Measurements from ENCODE around the gene COL20A1.

DNA sequence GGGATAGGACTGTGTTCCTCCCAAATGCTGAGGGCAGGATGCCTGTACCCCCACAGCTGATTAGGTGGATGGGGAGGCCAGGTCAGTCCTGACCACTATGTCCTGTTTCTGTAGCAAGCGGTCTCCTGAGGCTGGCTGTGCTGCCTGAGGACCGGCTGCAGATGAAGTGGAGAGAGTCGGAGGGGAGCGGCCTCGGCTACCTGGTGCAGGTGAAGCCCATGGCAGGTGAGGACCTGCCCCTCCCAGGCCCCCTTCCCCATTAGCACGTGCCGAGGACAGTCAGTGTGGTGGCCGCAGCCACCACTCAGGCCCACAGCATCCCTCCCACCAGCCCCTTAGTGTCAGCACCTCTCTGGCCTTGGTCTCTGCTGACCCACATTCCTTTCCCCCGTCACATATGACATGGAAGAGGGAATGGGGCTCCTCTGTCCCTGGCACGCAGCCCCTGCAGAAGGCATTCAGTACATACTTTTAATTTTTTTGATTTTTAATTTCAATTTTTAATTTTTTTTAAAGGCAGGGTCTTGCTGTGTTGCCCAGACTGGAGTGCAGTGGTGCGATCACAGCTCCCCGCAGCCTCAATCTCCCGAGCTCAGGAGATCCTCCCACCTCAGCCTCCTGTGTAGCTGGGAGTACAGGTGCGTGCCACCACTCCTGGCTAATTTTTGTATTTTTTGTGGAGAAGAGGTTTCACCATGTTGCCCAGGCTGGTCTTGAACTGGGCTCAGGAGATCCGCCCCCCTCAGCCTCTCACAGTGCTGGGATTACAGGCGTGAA, 5.0 kb downstream of the COL20A1 start:
- TF ChIP-seq POLR2A (IDR thresholded peaks at IDR 0.05; ENCODE audit: low read length) (no peak), GATA1 (IDR thresholded peaks at IDR 0.05; ENCODE audit: low read depth, low read length) (no peak)
